Natural killer cell treated with Interleukin-12 subunit alpha and Interleukin-12 subunit beta and Interleukin-15 and Interleukin-18, amount 100 ng/mL, for 72 hours (primary cell): ENCODE measurements around the gene PLEKHB1. TPM values are rescaled to one million over a fixed set of nuclear protein-coding genes. Genes with fewer than 3 reads are reported as not detected.
A peak's percentile ranks its signal among the peaks of the same experiment; 100 is the strongest.
"Not testable (repeated sequence)": the region's sequence is repeated elsewhere in the genome, so short reads cannot be mapped to it uniquely, and the experiment has no call there.

Experiments used
- ATAC-seq, 2 donors: fragments of 150-1000 bp; cut with Tn5 transposase in 1 of 2; sonication (Bioruptor Pico), chemical (Tn5 transposase) in 1 of 2; 2 replicates each; pipeline ENCODE4 v1.10.0; 2021
- DNase-seq: peaks from one replicate; pipeline ENCODE4 v3.0.0; 2022; ENCODE audit warnings: low spot score
- H3K27ac Mint-ChIP-seq, 2 donors: 1 replicate in 1 of 2; 2 replicates in 1 of 2; pipeline ENCODE4 v1.8.0; 2022; ENCODE audit warnings: mixed read lengths in 2 of 2, mild to moderate bottlenecking in 1 of 2, moderate library complexity in 1 of 2
- H3K27me3 Mint-ChIP-seq, 2 donors: 1 replicate in 1 of 2; 2 replicates in 1 of 2; pipeline ENCODE4 v1.8.0; 2022; ENCODE audit warnings: mixed read lengths in 2 of 2
- H3K36me3 Mint-ChIP-seq: one replicate; pipeline ENCODE4 v1.8.0; 2022; ENCODE audit warnings: mixed read lengths
- H3K4me1 Mint-ChIP-seq, 2 donors: 1 replicate in 1 of 2; 2 replicates in 1 of 2; pipeline ENCODE4 v1.8.0; 2022; ENCODE audit warnings: low read depth in 2 of 2, mixed read lengths in 2 of 2, mild to moderate bottlenecking in 1 of 2
- H3K4me3 Mint-ChIP-seq: one replicate; pipeline ENCODE4 v1.8.0; 2022; ENCODE audit warnings: mixed read lengths
- H3K9me3 Mint-ChIP-seq: 2 replicates; pipeline ENCODE4 v1.8.0; 2022; ENCODE audit warnings: mixed read lengths
- total RNA-seq, 2 donors: library from RNA; stranded (reverse); gene quantifications; one replicate each; pipeline ENCODE4 v1.2.3, GENCODE V29; 2022

PLEKHB1 gene
- total RNA-seq, 2 donors from 2014 or later: 0.45 to 3.2 TPM

- ATAC-seq (no peak), DNase-seq (no peak)
- H3K4me1 Mint-ChIP-seq: no peaks in the 10 kb centered on the region
- H3K4me3 Mint-ChIP-seq: no peak overlapping the region
- H3K27ac Mint-ChIP-seq: no peak overlapping the region
- no peaks in the 10 kb centered on the region for H3K27me3 Mint-ChIP-seq
- H3K9me3 Mint-ChIP-seq: no peaks in the 10 kb centered on the region
- no peaks in the 10 kb centered on the region for H3K36me3 Mint-ChIP-seq
Measured at GRCh38 chr11:73667891-73668290, 21.5 kb downstream of the PLEKHB1 start.

GRCh38 chr11:73670808-73671207 is 24.4 kb downstream of the PLEKHB1 start:
- no peaks in the 10 kb centered on the region for H3K36me3 Mint-ChIP-seq
- H3K4me1 Mint-ChIP-seq: no peaks in the 10 kb centered on the region
- no peak overlapping the region for H3K4me3 Mint-ChIP-seq
- DNase-seq: no peak
- no peak for ATAC-seq
- no peak overlapping the region for H3K27ac Mint-ChIP-seq
- no peaks in the 10 kb centered on the region for H3K27me3 Mint-ChIP-seq
- no peaks in the 10 kb centered on the region for H3K9me3 Mint-ChIP-seq

- ATAC-seq: peak in 1 of 2 donors; percentile 9
- no peaks in the 10 kb centered on the region for H3K4me1 Mint-ChIP-seq
- no peaks in the 10 kb centered on the region for H3K9me3 Mint-ChIP-seq
- H3K4me3 Mint-ChIP-seq: no peak overlapping the region
- no peak overlapping the region for H3K27ac Mint-ChIP-seq
- H3K36me3 Mint-ChIP-seq: no peaks in the 10 kb centered on the region
- DNase-seq: no peak
- no peaks in the 10 kb centered on the region for H3K27me3 Mint-ChIP-seq
Measured at GRCh38 chr11:73671701-73672100, 25.3 kb downstream of the PLEKHB1 start.

GRCh38 chr11:73676552-73676951 is 30.2 kb downstream of the PLEKHB1 start:
- not testable (repeated sequence) for H3K27ac Mint-ChIP-seq, DNase-seq, H3K27me3 Mint-ChIP-seq, ATAC-seq, H3K4me3 Mint-ChIP-seq, H3K36me3 Mint-ChIP-seq, H3K4me1 Mint-ChIP-seq, H3K9me3 Mint-ChIP-seq

GRCh38 chr11:73680687-73681086 is 34.3 kb downstream of the PLEKHB1 start:
- no peak overlapping the region for H3K27ac Mint-ChIP-seq
- H3K9me3 Mint-ChIP-seq: no peaks in the 10 kb centered on the region
- no peak for DNase-seq
- H3K4me3 Mint-ChIP-seq: no peak overlapping the region
- H3K27me3 Mint-ChIP-seq: no peaks in the 10 kb centered on the region
- H3K36me3 Mint-ChIP-seq: peaks cover 6% of the 10 kb centered on the region
- ATAC-seq: no peak
- H3K4me1 Mint-ChIP-seq: peaks cover 0 to 3% of the 10 kb centered on the region in 2 donors

GRCh38 chr11:73693899-73694525 is 47.6 kb downstream of the PLEKHB1 start:
- ATAC-seq: no peak

GRCh38 chr11:73705053-73705452 is 58.7 kb downstream of the PLEKHB1 start:
- Mint-ChIP-seq H3K27me3 (no peaks in the 10 kb centered on the region), H3K36me3 (peaks cover 7% of the 10 kb centered on the region), H3K9me3 (no peaks in the 10 kb centered on the region), H3K27ac (no peak overlapping the region), H3K4me1 (no peaks in the 10 kb centered on the region), H3K4me3 (no peak overlapping the region)
- ATAC-seq (no peak), DNase-seq (no peak)

More at GRCh38 chr11:73693899-73694525, 47.6 kb downstream of the PLEKHB1 start:
- Mint-ChIP-seq H3K27ac (no peak overlapping the region), H3K9me3 (no peaks in the 10 kb centered on the region), H3K4me3 (no peak overlapping the region), H3K36me3 (no peaks in the 10 kb centered on the region), H3K4me1 (no peaks in the 10 kb centered on the region), H3K27me3 (no peaks in the 10 kb centered on the region)
- no peak for DNase-seq

GRCh38 chr11:73710964-73711363 is 64.6 kb downstream of the PLEKHB1 start:
- H3K9me3 Mint-ChIP-seq: no peaks in the 10 kb centered on the region
- DNase-seq (no peak), ATAC-seq (no peak)
- H3K4me3 Mint-ChIP-seq: no peak overlapping the region
- no peak overlapping the region for H3K27ac Mint-ChIP-seq
- H3K27me3 Mint-ChIP-seq: no peaks in the 10 kb centered on the region
- H3K4me1 Mint-ChIP-seq: peaks cover under 1 to 2% of the 10 kb centered on the region in 2 donors
- H3K36me3 Mint-ChIP-seq: no peaks in the 10 kb centered on the region

Other genes with a start within 250 kb of the PLEKHB1 start
- gene FAM168A, start 48.5 kb upstream of the PLEKHB1 start, total RNA-seq: 10 to 100 TPM; 15.2 to 17.2 TPM
- 100 to 1,000 TPM in 1 of 2 donors, 10 to 100 TPM in 1; 92.0 to 124 TPM for gene RAB6A, start 114.5 kb downstream of the PLEKHB1 start, total RNA-seq
- 10 to 100 TPM; 39.9 to 45.0 TPM for gene MRPL48, start 141.3 kb downstream of the PLEKHB1 start, total RNA-seq
- gene COA4, start 230.3 kb downstream of the PLEKHB1 start, total RNA-seq: 100 to 1,000 TPM in 1 of 2 donors, 10 to 100 TPM in 1; 77.2 to 101 TPM
- 10 to 100 TPM; 22.5 to 26.3 TPM for gene PAAF1, start 230.4 kb downstream of the PLEKHB1 start, total RNA-seq